ENCODE measurements around the gene RNF157.

- TF ChIP-seq POLR2AphosphoS5 (IDR thresholded peaks at IDR 0.05; ENCODE audit: borderline replicate concordance, low read depth, low read length) (no peak), EZH2 (IDR thresholded peaks at IDR 0.05) (no peak)
Observed at GRCh38 chr17:76120658-76121008, 119.7 kb downstream of the RNF157 start.
